Measurements from ENCODE around the gene PPP2R3A.
"Not testable (repeated sequence)": the region's sequence is repeated elsewhere in the genome, so short reads cannot be mapped to it uniquely, and the experiment has no call there.

Gene PPP2R3A

DNA sequence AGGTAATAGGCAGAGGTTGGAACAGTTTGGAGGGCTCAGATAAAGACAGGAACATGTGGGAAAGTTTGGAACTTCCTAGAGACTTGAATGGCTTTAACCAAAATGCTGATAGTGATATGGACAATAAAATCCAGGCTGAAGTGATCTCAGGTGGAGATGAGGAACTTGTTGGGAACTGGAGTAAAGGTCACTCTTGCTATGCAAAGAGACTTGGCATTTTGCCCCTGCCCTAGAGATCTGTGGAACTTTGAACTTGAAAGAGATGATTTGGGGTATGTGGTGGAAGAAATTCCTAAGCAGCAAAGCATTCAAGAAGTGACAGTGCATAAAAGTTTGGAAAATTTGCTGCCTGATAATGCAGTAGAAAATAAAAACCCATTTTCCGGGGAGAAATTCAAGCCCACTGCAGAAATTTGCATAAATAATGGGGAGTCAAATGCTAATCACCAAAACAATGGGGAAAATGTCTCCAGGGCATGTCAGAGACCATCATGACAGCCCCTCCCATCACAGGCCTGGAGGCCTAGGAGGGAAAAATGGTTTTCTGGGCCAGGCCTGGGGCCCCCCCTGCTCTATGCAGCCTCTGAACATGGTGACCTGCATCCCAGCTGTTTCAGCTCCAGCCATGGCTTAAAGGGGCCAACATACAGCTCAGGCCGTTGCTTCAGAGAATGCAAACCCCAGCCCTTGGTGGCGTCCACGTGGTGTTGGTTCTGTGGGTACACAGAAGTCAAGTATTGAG, 118.3 kb downstream of the PPP2R3A start:
- H3K27me3 Mint-ChIP-seq, H3K4me3 Mint-ChIP-seq, H3K9me3 Mint-ChIP-seq, H3K27ac Mint-ChIP-seq, H3K4me1 Mint-ChIP-seq, H3K36me3 Mint-ChIP-seq: not testable (repeated sequence)

DNA sequence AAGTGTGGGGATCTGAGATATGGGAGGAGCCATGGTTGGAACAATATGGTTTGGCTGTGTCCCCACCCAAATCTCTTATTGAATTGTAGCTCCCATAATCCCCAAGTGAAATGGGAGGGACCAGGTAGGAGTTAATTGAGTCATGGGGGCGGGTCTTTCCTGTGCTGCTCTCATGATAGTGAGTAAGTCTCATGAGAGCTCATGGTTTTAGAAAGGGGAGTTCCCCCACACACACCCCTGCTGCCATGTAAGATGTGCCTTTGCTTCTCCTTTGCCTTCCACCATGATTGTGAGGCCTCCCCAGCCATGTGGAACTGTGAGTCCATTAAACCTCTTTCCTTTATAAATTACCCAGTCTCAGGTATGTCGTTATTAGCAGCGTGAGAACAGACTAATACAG, 119.5 kb downstream of the PPP2R3A start:
- not testable (repeated sequence) for H3K4me1 Mint-ChIP-seq, H3K27ac Mint-ChIP-seq, H3K9me3 Mint-ChIP-seq, H3K27me3 Mint-ChIP-seq, H3K36me3 Mint-ChIP-seq, H3K4me3 Mint-ChIP-seq

DNA sequence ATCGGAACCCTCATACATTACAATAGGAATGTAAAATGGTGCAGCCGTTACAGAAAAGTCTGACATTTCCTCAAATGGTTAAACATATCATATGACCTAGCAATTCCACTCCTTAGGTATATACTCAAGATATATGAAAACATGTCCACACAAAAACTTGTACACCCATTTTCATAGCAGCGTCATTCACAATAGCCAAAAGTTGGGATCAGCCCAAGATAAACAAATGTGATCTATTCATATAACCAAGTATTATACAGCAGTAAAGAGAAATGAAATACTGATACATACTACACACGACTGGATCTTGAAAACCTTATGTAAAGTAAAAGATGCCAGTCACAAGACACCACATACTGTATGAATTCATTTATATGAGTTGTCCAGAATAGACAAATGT, 128.2 kb downstream of the PPP2R3A start:
- Mint-ChIP-seq H3K36me3 (peaks cover 6% of the 10 kb centered on the region), H3K27ac (no peak overlapping the region), H3K27me3 (no peaks in the 10 kb centered on the region), H3K4me1 (no peaks in the 10 kb centered on the region), H3K9me3 (no peaks in the 10 kb centered on the region), H3K4me3 (no peak overlapping the region)

DNA sequence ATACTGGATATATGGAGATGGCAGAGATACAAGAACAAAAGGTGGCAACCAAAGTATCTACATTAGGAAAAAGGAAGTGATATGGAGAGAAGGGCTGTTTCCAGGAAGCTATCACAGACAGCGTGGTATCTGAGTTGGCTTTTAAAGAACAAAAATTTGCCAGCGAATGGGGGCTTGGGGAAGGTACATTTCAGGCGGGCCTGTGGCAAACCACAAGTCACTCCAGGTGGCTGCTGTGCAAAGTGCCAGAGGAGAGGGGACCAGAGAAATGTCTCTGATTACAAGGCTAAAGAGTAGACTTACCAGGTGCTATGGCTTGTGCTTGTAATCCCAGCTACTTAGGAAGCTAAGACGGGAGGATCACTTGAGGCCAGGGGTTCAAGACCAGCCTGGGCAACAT, 139.5 kb downstream of the PPP2R3A start:
- H3K4me3 Mint-ChIP-seq = no peak overlapping the region
- no peaks in the 10 kb centered on the region for H3K9me3 Mint-ChIP-seq
- no peak overlapping the region for H3K27ac Mint-ChIP-seq

DNA sequence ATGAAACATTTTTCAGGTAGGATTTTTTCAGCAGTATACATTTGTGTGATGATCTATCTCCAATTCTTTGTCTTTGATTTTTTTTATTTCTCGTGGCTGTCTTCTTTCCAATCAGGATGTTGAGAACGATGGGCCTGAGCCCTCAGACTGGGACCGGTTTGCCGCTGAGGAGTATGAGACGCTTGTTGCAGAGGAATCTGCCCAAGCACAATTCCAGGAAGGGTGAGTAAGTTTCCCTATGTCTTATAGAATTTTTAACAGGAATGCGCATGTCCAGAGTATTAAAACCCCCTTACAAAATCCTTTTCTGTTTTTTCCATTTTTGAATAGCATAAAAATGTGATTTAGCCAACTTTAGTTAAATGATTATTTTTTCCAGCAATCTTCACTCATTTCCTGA, 140.6 kb downstream of the PPP2R3A start:
- H3K36me3 Mint-ChIP-seq = peaks cover 4% of the 10 kb centered on the region
- no peaks in the 10 kb centered on the region for H3K9me3 Mint-ChIP-seq
- H3K4me3 Mint-ChIP-seq = no peak overlapping the region
- H3K4me1 Mint-ChIP-seq = peaks cover 19% of the 10 kb centered on the region
- H3K27me3 Mint-ChIP-seq = no peaks in the 10 kb centered on the region
- no peak overlapping the region for H3K27ac Mint-ChIP-seq

More for the DNA sequence above, 139.5 kb downstream of the PPP2R3A start:
- Mint-ChIP-seq H3K36me3 (peaks cover 4% of the 10 kb centered on the region), H3K4me1 (peaks cover 19% of the 10 kb centered on the region), H3K27me3 (no peaks in the 10 kb centered on the region)

DNA sequence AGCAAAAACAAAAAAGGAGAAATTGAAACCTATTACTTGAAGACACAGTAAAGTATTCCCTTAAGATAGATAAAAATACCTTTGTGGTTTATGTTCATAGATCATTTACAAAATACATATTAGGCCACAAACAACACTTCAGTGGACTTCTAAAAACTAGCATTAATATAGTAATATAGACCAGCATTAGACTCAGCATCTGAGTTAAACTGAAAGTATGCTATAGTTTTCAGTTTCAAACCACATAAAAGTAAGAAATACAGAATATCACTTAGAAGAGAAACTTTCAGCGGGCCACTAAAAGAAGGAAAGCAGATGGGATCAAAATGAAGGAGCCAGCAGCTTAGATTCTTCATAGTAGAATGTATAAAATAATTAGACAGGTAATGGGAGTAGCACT, 144.0 kb downstream of the PPP2R3A start:
- Mint-ChIP-seq H3K27me3 (no peaks in the 10 kb centered on the region), H3K9me3 (no peaks in the 10 kb centered on the region), H3K27ac (no peak overlapping the region), H3K36me3 (peaks cover 12% of the 10 kb centered on the region), H3K4me3 (no peak overlapping the region), H3K4me1 (peaks cover 19% of the 10 kb centered on the region)

DNA sequence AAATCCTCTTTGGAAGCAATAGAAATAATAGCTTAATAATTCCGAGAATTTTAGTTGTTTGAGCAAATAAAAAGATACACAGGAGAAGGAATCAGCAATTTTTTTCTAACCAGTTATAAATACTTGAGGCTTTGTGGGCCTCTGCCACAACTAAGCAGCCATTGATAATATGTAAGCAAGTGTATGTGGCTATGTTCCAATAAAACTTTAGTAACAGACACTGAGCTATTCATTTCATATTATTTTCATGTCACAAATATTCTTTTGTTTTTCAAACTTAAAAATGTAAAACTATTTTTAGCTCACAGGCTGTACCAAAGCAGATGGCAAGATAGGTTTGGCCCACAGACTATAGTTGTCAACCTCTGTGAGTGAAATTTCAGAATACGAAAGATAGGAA, 145.0 kb downstream of the PPP2R3A start:
- peaks cover 14% of the 10 kb centered on the region for H3K36me3 Mint-ChIP-seq
- peaks cover 14% of the 10 kb centered on the region for H3K4me1 Mint-ChIP-seq
- H3K27me3 Mint-ChIP-seq = no peaks in the 10 kb centered on the region
- no peak overlapping the region for H3K4me3 Mint-ChIP-seq
- H3K9me3 Mint-ChIP-seq = no peaks in the 10 kb centered on the region
- no peak overlapping the region for H3K27ac Mint-ChIP-seq

DNA sequence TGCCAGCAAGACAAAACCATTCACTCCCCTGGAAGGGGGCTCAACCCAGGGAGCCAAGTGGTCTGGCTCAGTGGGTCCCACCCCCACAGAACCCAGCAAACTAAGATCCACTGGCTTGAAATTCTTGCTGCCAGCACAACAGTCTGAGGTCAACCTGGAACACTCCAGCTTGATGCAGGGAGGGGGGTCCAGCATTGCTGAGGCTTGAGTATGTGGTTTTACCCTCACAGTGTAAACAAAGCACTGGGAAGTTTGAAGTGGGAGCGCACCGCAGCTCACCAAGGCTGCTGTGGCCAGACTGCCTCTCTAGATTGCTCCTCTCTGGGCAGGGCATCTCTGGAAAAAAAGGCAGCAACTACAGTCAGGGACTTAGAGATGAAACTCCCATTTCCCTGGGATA, 148.9 kb downstream of the PPP2R3A start:
- Mint-ChIP-seq H3K4me3 (no peak overlapping the region), H3K27ac (no peak overlapping the region), H3K9me3 (peaks cover 8% of the 10 kb centered on the region), H3K4me1 (peaks cover 6% of the 10 kb centered on the region), H3K36me3 (peaks cover 19% of the 10 kb centered on the region), H3K27me3 (peaks cover 2% of the 10 kb centered on the region)

DNA sequence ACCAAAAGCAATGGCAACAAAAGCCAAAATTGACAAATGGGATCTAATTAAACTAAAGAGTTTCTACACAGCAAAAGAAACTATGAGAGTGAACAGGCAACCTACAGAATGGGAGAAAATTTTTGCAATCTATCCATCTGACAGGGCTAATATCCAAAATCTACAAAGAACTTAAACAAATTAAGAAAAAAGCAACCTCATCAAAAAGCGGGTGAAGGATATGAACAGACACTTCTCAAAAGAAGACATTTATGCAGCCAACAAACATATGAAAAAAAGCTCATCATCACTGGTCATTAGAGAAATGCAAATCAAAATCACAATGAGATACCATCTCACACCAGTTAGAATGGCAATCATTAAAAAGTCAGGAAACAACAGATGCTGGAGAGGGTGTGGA, 153.8 kb downstream of the PPP2R3A start:
- H3K4me1 Mint-ChIP-seq, H3K27ac Mint-ChIP-seq, H3K9me3 Mint-ChIP-seq, H3K4me3 Mint-ChIP-seq, H3K27me3 Mint-ChIP-seq: not testable (repeated sequence)
- peaks cover 10% of the 10 kb centered on the region for H3K36me3 Mint-ChIP-seq

DNA sequence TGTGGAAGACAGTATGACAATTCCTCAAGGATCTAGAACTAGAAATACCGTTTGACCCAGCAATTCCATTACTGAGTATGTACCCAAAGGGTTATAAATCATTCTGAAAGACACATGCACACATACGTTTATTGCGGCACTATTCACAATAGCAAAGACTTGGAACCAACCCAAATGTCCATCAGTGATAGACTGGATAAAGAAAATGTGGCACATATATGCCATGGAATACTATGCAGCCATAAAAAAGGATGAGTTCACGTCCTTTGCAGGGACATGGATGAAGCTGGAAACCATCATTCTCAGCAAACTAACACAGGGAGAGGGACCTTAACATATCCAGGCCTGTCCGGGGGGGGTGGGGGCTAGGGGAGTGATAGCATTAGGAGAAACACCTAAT, 154.3 kb downstream of the PPP2R3A start:
- H3K9me3 Mint-ChIP-seq, H3K4me1 Mint-ChIP-seq, H3K27me3 Mint-ChIP-seq, H3K27ac Mint-ChIP-seq, H3K4me3 Mint-ChIP-seq: not testable (repeated sequence)
- H3K36me3 Mint-ChIP-seq = peaks cover 10% of the 10 kb centered on the region

DNA sequence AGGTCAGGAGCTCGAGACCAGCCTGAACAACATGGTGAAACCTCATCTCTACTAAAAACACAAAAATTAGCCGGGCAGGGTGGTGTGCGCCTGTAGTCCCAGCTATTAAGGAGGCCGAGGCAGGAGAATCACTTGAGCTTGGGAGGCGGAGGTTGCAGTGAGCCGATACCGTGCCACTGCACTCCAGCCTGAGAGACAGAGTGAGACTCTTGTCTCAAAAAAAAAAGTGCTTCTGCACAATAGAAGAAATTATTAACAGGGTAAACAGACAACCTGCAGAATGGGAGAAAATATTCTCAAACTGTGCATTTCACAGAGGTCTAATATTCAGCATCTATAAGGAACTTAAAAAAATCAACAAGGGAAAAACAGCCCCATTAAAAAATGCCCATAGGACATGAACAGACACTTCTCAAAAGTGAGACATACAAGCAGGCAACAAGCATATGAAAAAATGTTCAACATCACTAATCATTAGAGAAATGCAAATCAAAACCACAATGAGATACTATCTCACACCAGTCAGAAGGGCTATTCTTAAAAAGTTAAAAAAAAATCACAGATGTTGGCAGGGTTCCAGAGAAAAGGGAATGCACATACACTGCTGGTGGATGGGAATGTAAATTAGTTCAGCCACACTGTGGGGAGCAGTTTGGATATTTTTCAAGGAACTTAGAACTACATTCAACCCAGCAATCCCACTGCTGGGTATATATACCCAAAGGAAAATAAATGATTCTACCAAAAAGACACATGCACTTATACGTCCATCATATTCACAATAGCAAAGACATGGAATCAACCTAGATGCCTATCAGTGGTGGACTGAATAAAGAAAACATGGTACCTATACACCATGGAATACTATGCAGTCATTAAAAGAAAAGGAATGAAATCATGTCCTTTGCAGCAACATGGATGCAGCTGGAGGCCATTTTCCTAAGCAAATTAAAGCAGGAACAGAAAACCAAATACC, 155.1 kb downstream of the PPP2R3A start:
- peaks cover 8% of the 10 kb centered on the region for H3K9me3 Mint-ChIP-seq
- no peaks in the 10 kb centered on the region for H3K4me1 Mint-ChIP-seq
- H3K36me3 Mint-ChIP-seq = peaks cover 9% of the 10 kb centered on the region
- no peak overlapping the region for H3K4me3 Mint-ChIP-seq
- H3K27ac Mint-ChIP-seq = no peak overlapping the region
- H3K27me3 Mint-ChIP-seq = peaks cover 2% of the 10 kb centered on the region

DNA sequence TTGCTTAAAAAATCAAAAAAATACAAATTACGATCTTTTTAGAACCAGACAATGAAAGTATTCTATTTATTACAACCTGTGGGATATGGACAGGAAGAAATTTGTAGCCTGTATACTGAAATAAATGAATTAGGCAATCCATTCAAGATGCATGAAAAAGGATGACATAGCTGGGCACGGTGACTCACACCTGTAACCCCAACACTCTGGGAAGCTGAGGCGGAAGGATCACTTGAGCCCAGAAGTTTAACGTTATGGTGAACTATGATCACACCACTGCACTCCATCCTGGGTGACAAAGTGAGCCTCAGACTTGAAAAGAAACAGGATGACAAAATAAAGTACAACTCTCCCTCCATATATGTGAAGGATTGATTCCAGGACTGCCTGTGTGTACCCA, 156.5 kb downstream of the PPP2R3A start:
- no peak overlapping the region for H3K27ac Mint-ChIP-seq
- peaks cover 4% of the 10 kb centered on the region for H3K9me3 Mint-ChIP-seq
- no peak overlapping the region for H3K4me3 Mint-ChIP-seq
- no peaks in the 10 kb centered on the region for H3K4me1 Mint-ChIP-seq
- peaks cover 6% of the 10 kb centered on the region for H3K36me3 Mint-ChIP-seq
- no peaks in the 10 kb centered on the region for H3K27me3 Mint-ChIP-seq

DNA sequence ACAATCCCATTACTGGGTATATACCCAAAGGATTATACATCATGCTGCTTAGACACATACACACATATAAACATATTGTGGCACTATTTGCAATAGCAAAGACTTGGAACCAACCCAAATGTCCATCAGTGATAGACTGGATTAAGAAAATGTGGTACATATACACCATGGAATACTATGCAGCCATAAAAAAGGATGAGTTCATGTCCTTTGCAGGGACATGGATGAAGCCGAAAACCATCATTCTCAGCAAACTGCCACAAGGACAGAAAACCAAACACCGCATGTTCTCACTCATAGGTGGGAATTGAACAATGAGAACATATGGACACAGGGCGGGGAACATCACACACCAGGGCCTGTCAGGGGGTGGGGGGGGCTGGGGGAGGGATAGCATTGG, 166.1 kb downstream of the PPP2R3A start:
- H3K9me3 Mint-ChIP-seq, H3K27ac Mint-ChIP-seq, H3K4me3 Mint-ChIP-seq, H3K4me1 Mint-ChIP-seq, H3K36me3 Mint-ChIP-seq, H3K27me3 Mint-ChIP-seq: not testable (repeated sequence)

DNA sequence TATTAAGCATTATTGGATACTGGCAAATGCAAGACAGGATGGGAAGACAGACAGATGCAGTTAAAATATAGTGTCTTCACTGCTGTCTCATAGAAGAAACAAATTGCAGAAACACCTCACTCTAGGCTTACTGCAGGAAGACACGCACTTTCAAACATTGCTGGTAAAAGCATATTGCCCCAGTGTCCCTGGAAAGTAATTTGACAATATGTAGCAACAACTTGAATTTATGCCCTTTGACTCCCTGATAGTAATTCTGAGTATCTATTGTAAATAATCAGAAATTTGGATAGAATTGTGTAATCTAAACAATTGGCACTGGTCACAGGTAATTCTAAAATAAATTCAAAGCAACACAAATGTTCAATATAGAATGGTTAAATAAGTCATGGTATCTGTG, 168.6 kb downstream of the PPP2R3A start:
- peaks cover 3% of the 10 kb centered on the region for H3K36me3 Mint-ChIP-seq
- H3K27ac Mint-ChIP-seq = no peak overlapping the region
- no peak overlapping the region for H3K4me3 Mint-ChIP-seq
- H3K4me1 Mint-ChIP-seq = peaks cover 6% of the 10 kb centered on the region
- no peaks in the 10 kb centered on the region for H3K9me3 Mint-ChIP-seq
- no peaks in the 10 kb centered on the region for H3K27me3 Mint-ChIP-seq

DNA sequence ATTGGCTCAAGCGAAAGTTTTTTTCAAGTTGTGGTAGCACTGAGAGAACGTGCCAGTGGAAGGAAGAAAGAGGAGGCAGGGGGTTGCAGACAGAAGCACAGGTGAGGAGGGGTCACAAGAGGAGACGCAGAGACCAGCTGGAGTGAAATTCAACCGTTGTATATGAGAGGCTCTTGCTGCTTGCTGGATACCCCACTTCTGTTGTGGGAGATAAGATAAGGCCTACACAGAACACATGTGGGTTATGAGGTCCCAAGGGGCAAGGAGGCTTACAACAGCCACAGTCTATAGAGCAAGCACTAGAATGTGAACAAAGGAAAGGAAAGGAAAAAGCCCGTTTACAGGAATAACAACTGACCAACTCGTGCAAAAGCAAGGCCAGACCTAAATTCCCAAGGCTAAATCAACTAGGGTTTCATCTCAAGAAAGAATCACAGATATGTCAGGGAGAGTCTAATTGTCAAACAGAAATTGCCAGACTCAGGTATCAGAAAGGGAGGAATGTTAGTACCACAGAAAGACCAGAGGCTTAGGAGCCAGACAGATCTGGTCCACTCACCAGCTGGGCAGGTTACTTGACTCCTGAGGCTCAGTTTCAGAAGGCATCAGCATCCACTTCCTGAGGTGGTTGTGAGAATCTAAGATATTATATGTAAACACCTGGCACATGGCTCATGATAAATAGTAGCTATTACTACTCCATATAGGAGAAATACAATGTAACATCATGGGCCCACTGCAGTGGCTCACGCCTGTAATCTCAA, 169.7 kb downstream of the PPP2R3A start:
- Mint-ChIP-seq H3K9me3 (no peaks in the 10 kb centered on the region), H3K27me3 (no peaks in the 10 kb centered on the region), H3K4me1 (peaks cover 6% of the 10 kb centered on the region), H3K4me3 (no peak overlapping the region), H3K36me3 (no peaks in the 10 kb centered on the region), H3K27ac (peak overlapping the region; percentile 60)

DNA sequence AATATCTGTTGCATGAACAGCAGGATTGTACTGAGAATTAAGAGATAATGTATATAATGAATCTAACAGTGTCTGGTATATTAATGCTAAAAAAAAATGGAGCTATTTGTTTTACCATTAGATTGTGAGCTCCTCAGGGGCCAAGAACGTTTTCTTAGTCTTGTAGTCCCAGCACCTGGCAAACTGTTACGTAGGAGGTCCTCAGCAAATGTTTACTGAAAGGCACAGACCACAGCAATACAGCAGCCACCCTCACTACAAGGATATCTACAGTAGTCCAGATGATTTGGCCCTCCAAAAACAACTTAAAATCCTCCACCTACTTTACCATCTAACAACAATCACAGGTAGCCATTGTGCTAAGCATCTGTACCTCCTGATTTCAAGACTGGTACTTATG, 170.9 kb downstream of the PPP2R3A start:
- no peaks in the 10 kb centered on the region for H3K9me3 Mint-ChIP-seq
- peaks cover 15% of the 10 kb centered on the region for H3K4me1 Mint-ChIP-seq
- no peaks in the 10 kb centered on the region for H3K36me3 Mint-ChIP-seq
- no peak overlapping the region for H3K27ac Mint-ChIP-seq
- no peak overlapping the region for H3K4me3 Mint-ChIP-seq
- no peaks in the 10 kb centered on the region for H3K27me3 Mint-ChIP-seq
